Calu3 (cell line): Measurements from ENCODE around the gene PDZD8. TPM values are rescaled to one million over a fixed set of nuclear protein-coding genes. Genes with fewer than 3 reads are reported as not detected.

Experiments used
- BruUV-seq: library from RNA; stranded (reverse); fragments of 400-500 nt; replicated peaks from 2 replicates; lab custom pipeline; 2021; lab: Mats Ljungman, UMichigan
- CTCF ChIA-PET: fragments of 300-600 bp; sonication (Branson Sonifier 250); formaldehyde crosslinking; loops from one replicate; lab custom pipeline; 2022; ENCODE audit warnings: antibody characterized with exemption; lab: Charles Lee
- DNase-seq: peaks from one replicate; pipeline ENCODE4 v3.0.0; 2022
- H3K27ac Mint-ChIP-seq: one replicate; pipeline ENCODE4 v1.8.0; 2022; ENCODE audit warnings: mixed read lengths; ENCODE audit not compliant: unreplicated experiment
- H3K27me3 Mint-ChIP-seq: one replicate; pipeline ENCODE4 v1.8.0; 2022; ENCODE audit warnings: mixed read lengths; ENCODE audit not compliant: unreplicated experiment
- H3K36me3 Mint-ChIP-seq: one replicate; pipeline ENCODE4 v1.8.0; 2022; ENCODE audit warnings: mild to moderate bottlenecking, moderate library complexity, mixed read lengths; ENCODE audit not compliant: insufficient read depth, unreplicated experiment
- H3K4me1 Mint-ChIP-seq: one replicate; pipeline ENCODE4 v1.8.0; 2022; ENCODE audit warnings: mild to moderate bottlenecking, low read depth, mixed read lengths; ENCODE audit not compliant: unreplicated experiment
- H3K4me3 Mint-ChIP-seq: one replicate; pipeline ENCODE4 v1.8.0; 2022; ENCODE audit warnings: mild to moderate bottlenecking, low read depth, moderate library complexity, mixed read lengths; ENCODE audit not compliant: unreplicated experiment
- H3K9me3 Mint-ChIP-seq: one replicate; pipeline ENCODE4 v1.8.0; 2022; ENCODE audit warnings: low read depth, mixed read lengths; ENCODE audit not compliant: unreplicated experiment
- intact Hi-C: fragments of 100-400 bp; cut with micrococcal nuclease; formaldehyde crosslinking; loops from one replicate; pipeline ENCODE4 v1.10.0; 2022; ENCODE audit not compliant: unreplicated experiment
- total RNA-seq: library from RNA; stranded (reverse); gene quantifications from 2 replicates; pipeline ENCODE4 v1.2.3, GENCODE V29; 2022
- TF ChIP-seq, protein P1 (sequence below): fragments of 200-600 bp; IDR thresholded peaks from one replicate; pipeline ENCODE4 v1.8.0; 2022; ENCODE audit warnings: antibody characterized with exemption; ENCODE audit not compliant: unreplicated experiment

PDZD8 gene
- total RNA-seq, 1 experiment from 2014 or later, result 45.0 TPM

DNA sequence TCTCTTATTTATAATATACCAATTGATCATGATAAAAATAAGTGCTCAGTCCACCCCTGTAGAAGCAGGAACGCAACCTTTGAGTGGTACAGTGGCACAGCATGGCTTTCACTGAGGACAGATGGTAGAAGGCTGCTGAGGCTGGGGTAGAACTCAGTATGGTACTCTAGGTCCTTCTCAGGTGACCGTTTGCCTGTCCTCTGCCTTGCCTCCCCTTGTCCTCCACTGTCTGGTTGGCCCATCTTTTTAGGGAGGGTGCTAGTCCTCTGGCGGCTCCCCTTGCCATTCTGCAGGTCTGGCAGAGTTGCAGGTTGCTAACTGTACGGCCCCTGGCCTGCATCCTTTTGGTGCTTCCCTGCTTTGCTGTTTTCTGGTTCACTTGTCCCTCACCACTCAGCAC is 107.0 kb downstream of the PDZD8 start:
- CTCF ChIA-PET, result no interaction called here
- TF ChIP-seq, protein P1, sequence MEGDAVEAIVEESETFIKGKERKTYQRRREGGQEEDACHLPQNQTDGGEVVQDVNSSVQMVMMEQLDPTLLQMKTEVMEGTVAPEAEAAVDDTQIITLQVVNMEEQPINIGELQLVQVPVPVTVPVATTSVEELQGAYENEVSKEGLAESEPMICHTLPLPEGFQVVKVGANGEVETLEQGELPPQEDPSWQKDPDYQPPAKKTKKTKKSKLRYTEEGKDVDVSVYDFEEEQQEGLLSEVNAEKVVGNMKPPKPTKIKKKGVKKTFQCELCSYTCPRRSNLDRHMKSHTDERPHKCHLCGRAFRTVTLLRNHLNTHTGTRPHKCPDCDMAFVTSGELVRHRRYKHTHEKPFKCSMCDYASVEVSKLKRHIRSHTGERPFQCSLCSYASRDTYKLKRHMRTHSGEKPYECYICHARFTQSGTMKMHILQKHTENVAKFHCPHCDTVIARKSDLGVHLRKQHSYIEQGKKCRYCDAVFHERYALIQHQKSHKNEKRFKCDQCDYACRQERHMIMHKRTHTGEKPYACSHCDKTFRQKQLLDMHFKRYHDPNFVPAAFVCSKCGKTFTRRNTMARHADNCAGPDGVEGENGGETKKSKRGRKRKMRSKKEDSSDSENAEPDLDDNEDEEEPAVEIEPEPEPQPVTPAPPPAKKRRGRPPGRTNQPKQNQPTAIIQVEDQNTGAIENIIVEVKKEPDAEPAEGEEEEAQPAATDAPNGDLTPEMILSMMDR, result no peak
- H3K27ac Mint-ChIP-seq, result no peak overlapping the region
- DNase-seq, result no peak
- BruUV-seq, result no TSS peak
- intact Hi-C loops, result no loop called here
- H3K4me3 Mint-ChIP-seq, result no peak overlapping the region
- no peaks in the 10 kb centered on the region for H3K36me3 Mint-ChIP-seq
- no peaks in the 10 kb centered on the region for H3K27me3 Mint-ChIP-seq
- H3K4me1 Mint-ChIP-seq, result no peaks in the 10 kb centered on the region
- no peaks in the 10 kb centered on the region for H3K9me3 Mint-ChIP-seq

GRCh38 chr10:117266812-117267211 is 108.4 kb downstream of the PDZD8 start:
- no peak for DNase-seq
- H3K4me1 Mint-ChIP-seq, result no peaks in the 10 kb centered on the region
- H3K27ac Mint-ChIP-seq, result no peak overlapping the region
- intact Hi-C loops, result no loop called here
- TF ChIP-seq, protein P1, result no peak
- BruUV-seq, result no TSS peak
- H3K4me3 Mint-ChIP-seq, result no peak overlapping the region
- H3K9me3 Mint-ChIP-seq, result no peaks in the 10 kb centered on the region
- CTCF ChIA-PET, result no interaction called here
- H3K27me3 Mint-ChIP-seq, result no peaks in the 10 kb centered on the region
- no peaks in the 10 kb centered on the region for H3K36me3 Mint-ChIP-seq

- H3K9me3 Mint-ChIP-seq, result no peaks in the 10 kb centered on the region
- TF ChIP-seq, protein P1, result no peak
- no peak overlapping the region for H3K4me3 Mint-ChIP-seq
- CTCF ChIA-PET, result no interaction called here
- no TSS peak for BruUV-seq
- no peak overlapping the region for H3K27ac Mint-ChIP-seq
- H3K36me3 Mint-ChIP-seq, result no peaks in the 10 kb centered on the region
- DNase-seq, result no peak
- intact Hi-C loops, result no loop called here
- H3K27me3 Mint-ChIP-seq, result no peaks in the 10 kb centered on the region
- H3K4me1 Mint-ChIP-seq, result no peaks in the 10 kb centered on the region
Measured at GRCh38 chr10:117266400-117266799, 108.8 kb downstream of the PDZD8 start.

GRCh38 chr10:117264782-117265181 is 110.5 kb downstream of the PDZD8 start:
- no peak for DNase-seq
- intact Hi-C loops, result no loop called here
- H3K36me3 Mint-ChIP-seq, result no peaks in the 10 kb centered on the region
- H3K4me3 Mint-ChIP-seq, result no peak overlapping the region
- no TSS peak for BruUV-seq
- H3K27ac Mint-ChIP-seq, result no peak overlapping the region
- H3K27me3 Mint-ChIP-seq, result peaks cover 10% of the 10 kb centered on the region
- TF ChIP-seq, protein P1, result no peak
- H3K4me1 Mint-ChIP-seq, result no peaks in the 10 kb centered on the region
- CTCF ChIA-PET, result no interaction called here
- no peaks in the 10 kb centered on the region for H3K9me3 Mint-ChIP-seq
